HEK293 (cell line): ENCODE results near the gene FIBCD1.

Experiments
- CTCF ChIA-PET: fragments of 350-600 bp; formaldehyde crosslinking; extraction: SDS; loops from one replicate; lab custom pipeline; 2021; ENCODE audit warnings: antibody characterized with exemption; lab: Yijun Ruan, JAX
- POLR2A ChIA-PET: fragments of 300-600 bp; formaldehyde crosslinking; extraction: SDS; loops from one replicate; lab custom pipeline; 2020; ENCODE audit warnings: antibody characterized with exemption, inconsistent platforms; lab: Yijun Ruan, JAX
- H3K27ac ChIP-seq: fragments of 200-500 bp; sonication (Bioruptor generic); 2 replicates; pipeline ENCODE4 v1.5.1; 2014; ENCODE audit warnings: low read depth, low read length, control low read depth, inconsistent platforms; ENCODE audit errors: extremely low read depth
- H3K36me3 ChIP-seq, 2 experiments: fragments of 200-500 bp in 1 of 2; sonication (Bioruptor generic) in 1 of 2; 1 replicate in 1 of 2; 2 replicates in 1 of 2; pipeline ENCODE4 v1.5.1; 2014 to 2017; ENCODE audit warnings: inconsistent platforms in 2 of 2, low read length in 2 of 2; ENCODE audit not compliant: control insufficient read depth in 2 of 2, insufficient read depth in 1 of 2
- H3K4me1 ChIP-seq: fragments of 200-500 bp; sonication (Bioruptor generic); 2 replicates; pipeline ENCODE4 v1.5.1; 2014; ENCODE audit warnings: mild to moderate bottlenecking, low read length, inconsistent platforms; ENCODE audit not compliant: control insufficient read depth, insufficient read depth
- H3K4me3 ChIP-seq: 2 replicates; pipeline ENCODE4 v1.5.1; 2011; ENCODE audit warnings: low read depth, mild to moderate bottlenecking, control low read depth, low read length, moderate library complexity
- H3K9me3 ChIP-seq: fragments of 200-500 bp; sonication (Bioruptor generic); 2 replicates; pipeline ENCODE4 v1.5.1; 2014; ENCODE audit warnings: low read depth, low read length, inconsistent platforms; ENCODE audit not compliant: control insufficient read depth, insufficient read depth
- BCL11B ChIP-seq: fragments of 450-650 bp; formaldehyde crosslinking; IDR thresholded peaks from 2 replicates; pipeline ENCODE4 v1.5.1; 2016; ENCODE audit warnings: low read depth, missing biosample characterization, missing genetic modification characterization
- INSM2 ChIP-seq: fragments of 450-650 bp; formaldehyde crosslinking; IDR thresholded peaks from 2 replicates; pipeline ENCODE4 v1.5.1; 2016; ENCODE audit warnings: missing biosample characterization, missing genetic modification characterization
- KLF10 ChIP-seq: fragments of 450-650 bp; IDR thresholded peaks from 2 replicates; pipeline ENCODE4 v1.5.1; 2018; ENCODE audit warnings: missing biosample characterization, mild to moderate bottlenecking, missing genetic modification characterization
- KLF9 ChIP-seq: fragments of 450-650 bp; formaldehyde crosslinking; IDR thresholded peaks from 2 replicates; pipeline ENCODE4 v1.5.1; 2016; ENCODE audit warnings: missing biosample characterization, missing genetic modification characterization, low read depth
- ZBTB20 ChIP-seq: fragments of 450-650 bp; formaldehyde crosslinking; IDR thresholded peaks from 2 replicates; pipeline ENCODE4 v1.5.1; 2016; ENCODE audit warnings: missing biosample characterization, missing genetic modification characterization
- ZNF121 ChIP-seq: fragments of 450-650 bp; formaldehyde crosslinking; IDR thresholded peaks from 2 replicates; pipeline ENCODE4 v1.5.1; 2016; ENCODE audit warnings: missing biosample characterization, missing genetic modification characterization
- ZNF138 ChIP-seq: fragments of 450-650 bp; formaldehyde crosslinking; IDR thresholded peaks from 2 replicates; pipeline ENCODE4 v1.5.1; 2016; ENCODE audit warnings: missing biosample characterization, missing genetic modification characterization, borderline replicate concordance
- ZNF202 ChIP-seq: fragments of 450-650 bp; formaldehyde crosslinking; IDR thresholded peaks from 2 replicates; pipeline ENCODE4 v1.5.1; 2016; ENCODE audit warnings: missing biosample characterization, missing genetic modification characterization, borderline replicate concordance
- ZNF274 ChIP-seq, 2 experiments: fragments of 200-500 bp in 1 of 2; fragments of 450-650 bp in 1 of 2; sonication (Bioruptor generic) in 1 of 2; formaldehyde crosslinking in 1 of 2; IDR thresholded peaks; 2 replicates each; pipeline versions ENCODE4 v1.5.1 to v1.6.1; 2014 to 2016; ENCODE audit warnings: borderline replicate concordance in 1 of 2, inconsistent platforms in 1 of 2, low read length in 1 of 2, missing biosample characterization in 1 of 2, missing genetic modification characterization in 1 of 2
- ZNF335 ChIP-seq: fragments of 450-650 bp; formaldehyde crosslinking; conservative IDR thresholded peaks from 2 replicates; pipeline ENCODE4 v1.5.1; 2016; ENCODE audit warnings: missing biosample characterization, missing genetic modification characterization
- ZNF404 ChIP-seq: fragments of 450-650 bp; formaldehyde crosslinking; IDR thresholded peaks from 2 replicates; pipeline ENCODE4 v1.5.1; 2017; ENCODE audit warnings: missing biosample characterization, missing genetic modification characterization
- ZNF416 ChIP-seq: fragments of 450-650 bp; formaldehyde crosslinking; IDR thresholded peaks from 2 replicates; pipeline ENCODE4 v1.5.1; 2016; ENCODE audit warnings: missing biosample characterization, missing genetic modification characterization
- ZNF624 ChIP-seq: fragments of 450-650 bp; formaldehyde crosslinking; IDR thresholded peaks from 2 replicates; pipeline ENCODE4 v1.5.1; 2017; ENCODE audit warnings: missing biosample characterization, missing genetic modification characterization
- ZNF629 ChIP-seq: fragments of 450-650 bp; formaldehyde crosslinking; IDR thresholded peaks from 2 replicates; pipeline ENCODE4 v1.5.1; 2017; ENCODE audit warnings: missing biosample characterization, missing genetic modification characterization
- ZNF664 ChIP-seq: fragments of 450-650 bp; formaldehyde crosslinking; IDR thresholded peaks from 2 replicates; pipeline ENCODE4 v1.5.1; 2016; ENCODE audit warnings: missing biosample characterization, missing genetic modification characterization
- ZNF677 ChIP-seq: fragments of 450-650 bp; IDR thresholded peaks from 2 replicates; pipeline ENCODE4 v1.5.0; 2018; ENCODE audit warnings: missing biosample characterization, mild to moderate bottlenecking, missing genetic modification characterization, moderate library complexity
- ZNF704 ChIP-seq: fragments of 450-650 bp; formaldehyde crosslinking; IDR thresholded peaks from 2 replicates; pipeline ENCODE4 v1.5.1; 2016; ENCODE audit warnings: missing biosample characterization, missing genetic modification characterization
- ZSCAN30 ChIP-seq: fragments of 450-650 bp; IDR thresholded peaks from 2 replicates; pipeline ENCODE4 v1.5.1; 2018; ENCODE audit warnings: missing biosample characterization, mild to moderate bottlenecking, missing genetic modification characterization, moderate library complexity
- ZXDB ChIP-seq: fragments of 450-650 bp; formaldehyde crosslinking; IDR thresholded peaks from 2 replicates; pipeline ENCODE4 v1.5.1; 2016; ENCODE audit warnings: missing biosample characterization, missing genetic modification characterization
- TF ChIP-seq, protein P1 (sequence below): fragments of 450-650 bp; formaldehyde crosslinking; conservative IDR thresholded peaks from 2 replicates; pipeline ENCODE4 v1.5.1; 2016; ENCODE audit warnings: low read depth, missing biosample characterization, missing genetic modification characterization
- TF ChIP-seq, protein P2 (sequence below): fragments of 450-650 bp; formaldehyde crosslinking; conservative IDR thresholded peaks from 2 replicates; pipeline ENCODE4 v1.5.1; 2016; ENCODE audit warnings: low read depth, missing biosample characterization, missing genetic modification characterization

Gene FIBCD1

DNA sequence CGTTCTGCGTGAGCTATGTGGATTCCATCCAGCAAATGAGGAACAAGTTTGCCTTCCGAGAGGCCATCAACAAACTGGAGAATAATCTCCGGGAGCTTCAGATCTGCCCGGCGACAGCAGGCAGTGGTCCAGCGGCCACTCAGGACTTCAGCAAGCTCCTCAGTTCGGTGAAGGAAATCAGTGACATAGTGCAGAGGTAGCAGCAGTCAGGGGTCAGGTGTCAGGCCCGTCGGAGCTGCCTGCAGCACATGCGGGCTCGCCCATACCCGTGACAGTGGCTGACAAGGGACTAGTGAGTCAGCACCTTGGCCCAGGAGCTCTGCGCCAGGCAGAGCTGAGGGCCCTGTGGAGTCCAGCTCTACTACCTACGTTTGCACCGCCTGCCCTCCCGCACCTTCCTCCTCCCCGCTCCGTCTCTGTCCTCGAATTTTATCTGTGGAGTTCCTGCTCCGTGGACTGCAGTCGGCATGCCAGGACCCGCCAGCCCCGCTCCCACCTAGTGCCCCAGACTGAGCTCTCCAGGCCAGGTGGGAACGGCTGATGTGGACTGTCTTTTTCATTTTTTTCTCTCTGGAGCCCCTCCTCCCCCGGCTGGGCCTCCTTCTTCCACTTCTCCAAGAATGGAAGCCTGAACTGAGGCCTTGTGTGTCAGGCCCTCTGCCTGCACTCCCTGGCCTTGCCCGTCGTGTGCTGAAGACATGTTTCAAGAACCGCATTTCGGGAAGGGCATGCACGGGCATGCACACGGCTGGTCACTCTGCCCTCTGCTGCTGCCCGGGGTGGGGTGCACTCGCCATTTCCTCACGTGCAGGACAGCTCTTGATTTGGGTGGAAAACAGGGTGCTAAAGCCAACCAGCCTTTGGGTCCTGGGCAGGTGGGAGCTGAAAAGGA, 53.3 kb downstream of the FIBCD1 start (continued):
- TF ChIP-seq ZNF335 (no peak), ZNF404 (no peak), BCL11B (tag by site-specific recombination) (no peak), ZXDB (tag by site-specific recombination) (no peak)
- TF ChIP-seq, protein P1, sequence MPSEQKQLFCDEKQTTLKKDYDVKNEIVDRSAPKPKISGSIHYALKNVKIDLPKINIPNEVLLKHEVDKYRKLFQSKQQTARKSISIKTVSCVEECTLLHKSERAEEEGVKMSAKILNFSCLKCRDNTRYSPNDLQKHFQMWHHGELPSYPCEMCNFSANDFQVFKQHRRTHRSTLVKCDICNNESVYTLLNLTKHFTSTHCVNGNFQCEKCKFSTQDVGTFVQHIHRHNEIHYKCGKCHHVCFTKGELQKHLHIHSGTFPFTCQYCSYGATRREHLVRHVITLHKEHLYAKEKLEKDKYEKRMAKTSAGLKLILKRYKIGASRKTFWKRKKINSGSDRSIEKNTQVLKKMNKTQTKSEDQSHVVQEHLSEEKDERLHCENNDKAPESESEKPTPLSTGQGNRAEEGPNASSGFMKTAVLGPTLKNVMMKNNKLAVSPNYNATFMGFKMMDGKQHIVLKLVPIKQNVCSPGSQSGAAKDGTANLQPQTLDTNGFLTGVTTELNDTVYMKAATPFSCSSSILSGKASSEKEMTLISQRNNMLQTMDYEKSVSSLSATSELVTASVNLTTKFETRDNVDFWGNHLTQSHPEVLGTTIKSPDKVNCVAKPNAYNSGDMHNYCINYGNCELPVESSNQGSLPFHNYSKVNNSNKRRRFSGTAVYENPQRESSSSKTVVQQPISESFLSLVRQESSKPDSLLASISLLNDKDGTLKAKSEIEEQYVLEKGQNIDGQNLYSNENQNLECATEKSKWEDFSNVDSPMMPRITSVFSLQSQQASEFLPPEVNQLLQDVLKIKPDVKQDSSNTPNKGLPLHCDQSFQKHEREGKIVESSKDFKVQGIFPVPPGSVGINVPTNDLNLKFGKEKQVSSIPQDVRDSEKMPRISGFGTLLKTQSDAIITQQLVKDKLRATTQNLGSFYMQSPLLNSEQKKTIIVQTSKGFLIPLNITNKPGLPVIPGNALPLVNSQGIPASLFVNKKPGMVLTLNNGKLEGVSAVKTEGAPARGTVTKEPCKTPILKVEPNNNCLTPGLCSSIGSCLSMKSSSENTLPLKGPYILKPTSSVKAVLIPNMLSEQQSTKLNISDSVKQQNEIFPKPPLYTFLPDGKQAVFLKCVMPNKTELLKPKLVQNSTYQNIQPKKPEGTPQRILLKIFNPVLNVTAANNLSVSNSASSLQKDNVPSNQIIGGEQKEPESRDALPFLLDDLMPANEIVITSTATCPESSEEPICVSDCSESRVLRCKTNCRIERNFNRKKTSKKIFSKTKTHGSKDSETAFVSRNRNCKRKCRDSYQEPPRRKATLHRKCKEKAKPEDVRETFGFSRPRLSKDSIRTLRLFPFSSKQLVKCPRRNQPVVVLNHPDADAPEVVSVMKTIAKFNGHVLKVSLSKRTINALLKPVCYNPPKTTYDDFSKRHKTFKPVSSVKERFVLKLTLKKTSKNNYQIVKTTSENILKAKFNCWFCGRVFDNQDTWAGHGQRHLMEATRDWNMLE (tag by site-specific recombination): no peak
- TF ChIP-seq, protein P2, sequence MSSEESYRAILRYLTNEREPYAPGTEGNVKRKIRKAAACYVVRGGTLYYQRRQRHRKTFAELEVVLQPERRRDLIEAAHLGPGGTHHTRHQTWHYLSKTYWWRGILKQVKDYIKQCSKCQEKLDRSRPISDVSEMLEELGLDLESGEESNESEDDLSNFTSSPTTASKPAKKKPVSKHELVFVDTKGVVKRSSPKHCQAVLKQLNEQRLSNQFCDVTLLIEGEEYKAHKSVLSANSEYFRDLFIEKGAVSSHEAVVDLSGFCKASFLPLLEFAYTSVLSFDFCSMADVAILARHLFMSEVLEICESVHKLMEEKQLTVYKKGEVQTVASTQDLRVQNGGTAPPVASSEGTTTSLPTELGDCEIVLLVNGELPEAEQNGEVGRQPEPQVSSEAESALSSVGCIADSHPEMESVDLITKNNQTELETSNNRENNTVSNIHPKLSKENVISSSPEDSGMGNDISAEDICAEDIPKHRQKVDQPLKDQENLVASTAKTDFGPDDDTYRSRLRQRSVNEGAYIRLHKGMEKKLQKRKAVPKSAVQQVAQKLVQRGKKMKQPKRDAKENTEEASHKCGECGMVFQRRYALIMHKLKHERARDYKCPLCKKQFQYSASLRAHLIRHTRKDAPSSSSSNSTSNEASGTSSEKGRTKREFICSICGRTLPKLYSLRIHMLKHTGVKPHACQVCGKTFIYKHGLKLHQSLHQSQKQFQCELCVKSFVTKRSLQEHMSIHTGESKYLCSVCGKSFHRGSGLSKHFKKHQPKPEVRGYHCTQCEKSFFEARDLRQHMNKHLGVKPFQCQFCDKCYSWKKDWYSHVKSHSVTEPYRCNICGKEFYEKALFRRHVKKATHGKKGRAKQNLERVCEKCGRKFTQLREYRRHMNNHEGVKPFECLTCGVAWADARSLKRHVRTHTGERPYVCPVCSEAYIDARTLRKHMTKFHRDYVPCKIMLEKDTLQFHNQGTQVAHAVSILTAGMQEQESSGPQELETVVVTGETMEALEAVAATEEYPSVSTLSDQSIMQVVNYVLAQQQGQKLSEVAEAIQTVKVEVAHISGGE: no peak

DNA sequence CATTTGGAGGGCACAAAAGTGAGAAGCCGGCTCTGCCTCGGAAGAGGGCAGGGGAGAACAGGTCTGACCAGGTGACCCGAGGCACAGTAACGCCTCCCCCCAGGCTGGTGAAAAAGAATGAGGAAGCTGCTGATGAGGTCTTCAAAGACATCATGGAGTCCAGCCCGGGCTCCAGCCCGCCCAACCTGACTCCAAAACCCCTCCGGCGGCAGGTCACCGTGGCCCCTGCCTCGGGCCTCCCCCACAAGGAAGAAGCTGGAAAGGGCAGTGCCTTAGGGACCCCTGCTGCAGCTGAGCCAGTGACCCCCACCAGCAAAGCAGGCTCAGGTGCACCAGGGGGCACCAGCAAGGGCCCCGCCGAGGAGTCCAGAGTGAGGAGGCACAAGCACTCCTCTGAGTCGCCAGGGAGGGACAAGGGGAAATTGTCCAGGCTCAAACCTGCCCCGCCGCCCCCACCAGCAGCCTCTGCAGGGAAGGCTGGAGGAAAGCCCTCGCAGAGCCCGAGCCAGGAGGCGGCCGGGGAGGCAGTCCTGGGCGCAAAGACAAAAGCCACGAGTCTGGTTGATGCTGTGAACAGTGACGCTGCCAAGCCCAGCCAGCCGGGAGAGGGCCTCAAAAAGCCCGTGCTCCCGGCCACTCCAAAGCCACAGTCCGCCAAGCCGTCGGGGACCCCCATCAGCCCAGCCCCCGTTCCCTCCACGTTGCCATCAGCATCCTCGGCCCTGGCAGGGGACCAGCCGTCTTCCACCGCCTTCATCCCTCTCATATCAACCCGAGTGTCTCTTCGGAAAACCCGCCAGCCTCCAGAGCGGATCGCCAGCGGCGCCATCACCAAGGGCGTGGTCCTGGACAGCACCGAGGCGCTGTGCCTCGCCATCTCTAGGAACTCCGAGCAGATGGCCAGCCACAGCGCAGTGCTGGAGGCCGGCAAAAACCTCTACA, 54.2 kb downstream of the FIBCD1 start:
- Histone ChIP-seq H3K36me3 (peaks cover 0 to 90% of the 10 kb centered on the region in 2 experiments; a peak in 1 of 3 replicates), H3K9me3 (no peaks in the 10 kb centered on the region)
- TF ChIP-seq ZNF624 (no peak), ZNF704 (tag by site-specific recombination) (no peak), ZNF629 (tag by site-specific recombination) (no peak), ZNF121 (tag by site-specific recombination) (no peak), KLF9 (tag by site-specific recombination) (no peak), ZBTB20 (tag by site-specific recombination) (no peak), ZSCAN30 (no peak), ZNF202 (tag by site-specific recombination) (no peak), ZNF677 (tag by site-specific recombination) (no peak), ZNF664 (tag by site-specific recombination) (no peak), ZNF274 (IDR thresholded peaks at IDR 0.05; ENCODE audit: low read length) (no peak), ZNF274 (tag by site-specific recombination; IDR thresholded peaks at IDR 0.05; ENCODE audit: borderline replicate concordance) (no peak), ZNF138 (no peak), INSM2 (tag by site-specific recombination) (no peak), KLF10 (tag by site-specific recombination) (no peak), ZNF416 (no peak)
- TF ChIP-seq, all 188 proteins: peak for 0
- H3K4me3 ChIP-seq: no peak overlapping the region
- no peak overlapping the region for H3K27ac ChIP-seq
- no peaks in the 10 kb centered on the region for H3K4me1 ChIP-seq
- CTCF ChIA-PET: interaction anchor here (0.7 to 2.3 kb wide), 4 partner anchors 15 to 19 kb away, joined by 3 to 15 read pairs (median 8); no protein-coding TSS in a partner anchor
- POLR2A ChIA-PET: no interaction called here
